Measurements from ENCODE around the gene RGS7.

- TF ChIP-seq JUNB (IDR thresholded peaks at IDR 0.05) (no peak), CREB1 (IDR thresholded peaks at IDR 0.05; ENCODE audit: low read depth) (no peak), RFX5 (IDR thresholded peaks at IDR 0.05; ENCODE audit: low read depth, low read length) (no peak), MAX (IDR thresholded peaks at IDR 0.05; ENCODE audit: low read depth, low read length) (no peak), ZZZ3 (IDR thresholded peaks at IDR 0.05; ENCODE audit: control insufficient read depth, insufficient read length, low read depth) (no peak), ETV6 (conservative IDR thresholded peaks at IDR 0.05 in 1 of 2, IDR thresholded peaks at IDR 0.05 in 1 of 2; ENCODE audit: borderline replicate concordance in 1 of 2, low read depth in 1 of 2) (no peak), REST (IDR thresholded peaks at IDR 0.05; ENCODE audit: low read depth, low read length) (no peak), TAF1 (IDR thresholded peaks at IDR 0.05; ENCODE audit: borderline replicate concordance, low read depth, low read length) (no peak), SMC3 (IDR thresholded peaks at IDR 0.05; ENCODE audit: borderline replicate concordance, low read length) (no peak), POLR2A (IDR thresholded peaks at IDR 0.05; ENCODE audit: low read depth, low read length) (no peak), SUPT20H (IDR thresholded peaks at IDR 0.05; ENCODE audit: borderline replicate concordance, control insufficient read depth, low read depth, low read length) (no peak), USF2 (IDR thresholded peaks at IDR 0.05; ENCODE audit: borderline replicate concordance, low read depth, low read length) (no peak)
Observed at GRCh38 chr1:241401156-241401555, 44.2 kb upstream of the RGS7 start.

Data from GM12878 (cell line).